K562 (cell line): ENCODE data around the gene NAV2. TPM values are rescaled to one million over a fixed set of nuclear protein-coding genes. Genes with fewer than 3 reads are reported as not detected.
A peak's percentile ranks its signal among the peaks of the same experiment; 100 is the strongest.

Source experiments
- ASH1L ChIP-seq: fragments of 450-650 bp; IDR thresholded peaks from 2 replicates; pipeline ENCODE4 v1.6.1; 2018; ENCODE audit warnings: borderline replicate concordance, mild to moderate bottlenecking, low read depth; ENCODE audit not compliant: partially characterized antibody
- CBFA2T3 ChIP-seq: fragments of 450-650 bp; IDR thresholded peaks from 2 replicates; pipeline ENCODE4 v1.6.1; 2017
- CC2D1A ChIP-seq: fragments of 450-650 bp; IDR thresholded peaks from 2 replicates; pipeline ENCODE4 v1.6.1; 2017; ENCODE audit warnings: mild to moderate bottlenecking
- CCNT2 ChIP-seq: IDR thresholded peaks from 2 replicates; pipeline ENCODE4 v1.6.1; 2011; ENCODE audit warnings: borderline replicate concordance, low read depth, mild to moderate bottlenecking, moderate library complexity, mixed read lengths, low read length; ENCODE audit not compliant: insufficient read length; ENCODE audit errors: extremely low read depth
- CEBPG ChIP-seq, 3 experiments: fragments of 200-800 bp in 1 of 3; sonication (Bioruptor generic) in 1 of 3; sonication (generic) in 1 of 3; formaldehyde crosslinking in 1 of 3; IDR thresholded peaks in 2 of 3; conservative IDR thresholded peaks in 1 of 3; 2 replicates each; pipeline versions ENCODE4 v1.6.1 to v1.8.0; 2016 to 2022; ENCODE audit warnings: missing compliant biosample characterization in 2 of 3, missing genetic modification characterization in 2 of 3, mild to moderate bottlenecking in 1 of 3, missing genetic modification reagents in 1 of 3
- COPS2 ChIP-seq: fragments of 450-650 bp; conservative IDR thresholded peaks from 2 replicates; pipeline ENCODE4 v1.6.1; 2016; ENCODE audit warnings: mild to moderate bottlenecking, moderate library complexity
- CTCF ChIP-seq, 3 experiments: IDR thresholded peaks in 2 of 3; conservative IDR thresholded peaks in 1 of 3; 2 replicates each; pipeline ENCODE4 v1.5.1; 2011 to 2012; ENCODE audit warnings: low read length in 3 of 3, mild to moderate bottlenecking in 3 of 3, control low read depth in 2 of 3, improper control_type of control experiment in 1 of 3, inconsistent platforms in 1 of 3, low read depth in 1 of 3, mixed read lengths in 1 of 3, moderate library complexity in 1 of 3; ENCODE audit not compliant: insufficient read depth in 2 of 3
- EP300 ChIP-seq: IDR thresholded peaks from 2 replicates; pipeline ENCODE4 v1.6.1; 2012; ENCODE audit warnings: low read length, improper control_type of control experiment
- ETS1 ChIP-seq: conservative IDR thresholded peaks from 2 replicates; pipeline ENCODE4 v1.6.1; 2011; ENCODE audit warnings: low read depth, mild to moderate bottlenecking, low read length; ENCODE audit not compliant: control insufficient read depth
- FIP1L1 ChIP-seq: fragments of 200-400 bp; formaldehyde crosslinking; IDR thresholded peaks from 2 replicates; pipeline ENCODE4 v1.6.1; 2018; ENCODE audit warnings: mild to moderate bottlenecking, low read depth, low read length; ENCODE audit not compliant: poor library complexity, severe bottlenecking
- GABPA ChIP-seq: fragments of 200-800 bp; sonication (Bioruptor generic); conservative IDR thresholded peaks from 2 replicates; pipeline ENCODE4 v1.6.1; 2016; ENCODE audit warnings: low read depth, missing genetic modification characterization, missing compliant biosample characterization
- HMGN3 ChIP-seq: IDR thresholded peaks from 2 replicates; pipeline ENCODE4 v1.6.1; 2011; ENCODE audit warnings: borderline replicate concordance, low read depth, mild to moderate bottlenecking, mixed read lengths, low read length; ENCODE audit not compliant: insufficient read length; ENCODE audit errors: extremely low read depth
- NRF1 ChIP-seq, 2 experiments: fragments of 450-650 bp; IDR thresholded peaks in 1 of 2; conservative IDR thresholded peaks in 1 of 2; 2 replicates each; pipeline ENCODE4 v1.6.1; 2014; ENCODE audit warnings: mild to moderate bottlenecking in 2 of 2
- RFX7 ChIP-seq: fragments of 250-450 bp; sonication (Bioruptor Pico); IDR thresholded peaks from 2 replicates; pipeline ENCODE4 v1.5.1; 2021; ENCODE audit warnings: mild to moderate bottlenecking
- SMARCA4 ChIP-seq: fragments of 450-650 bp; IDR thresholded peaks from 2 replicates; pipeline ENCODE4 v1.6.1; 2016
- SPI1 ChIP-seq: IDR thresholded peaks from 2 replicates; pipeline ENCODE4 v1.6.1; 2011; ENCODE audit warnings: low read depth, low read length, control low read depth, borderline replicate concordance
- USF2 ChIP-seq: sonication (generic); formaldehyde crosslinking; IDR thresholded peaks from 2 replicates; pipeline ENCODE4 v1.5.0; 2020; ENCODE audit warnings: missing genetic modification reagents
- ZBTB33 ChIP-seq: sonication (generic); formaldehyde crosslinking; IDR thresholded peaks from 2 replicates; pipeline ENCODE4 v1.8.1; 2023; ENCODE audit warnings: mild to moderate bottlenecking, missing genetic modification reagents
- ZKSCAN8 ChIP-seq: fragments of 200-800 bp; sonication (Bioruptor generic); IDR thresholded peaks from 2 replicates; pipeline ENCODE4 v1.6.1; 2016; ENCODE audit warnings: missing genetic modification characterization, missing compliant biosample characterization
- ZNF354B ChIP-seq: fragments of 250-450 bp; sonication (Bioruptor Pico); IDR thresholded peaks from 2 replicates; pipeline ENCODE4 v1.4.0; 2020
- ZNF561 ChIP-seq: fragments of 450-650 bp; formaldehyde crosslinking; conservative IDR thresholded peaks from 2 replicates; pipeline ENCODE4 v1.4.0; 2020; ENCODE audit warnings: mild to moderate bottlenecking, moderate library complexity
- ZNF583 ChIP-seq: fragments of 250-450 bp; sonication (Bioruptor Pico); IDR thresholded peaks from 2 replicates; pipeline ENCODE4 v1.4.0; 2020
- polyA plus RNA-seq, 8 experiments: library from polyadenylated mRNA; depleted of rRNA in 4 of 8; stranded (reverse) in 5 of 8; unstranded in 3 of 8; fragments of >200 nt; fragmentation: Nextera tagmentation in 2 of 8; fragmentation: Illumina TruSeq in 1 of 8; extraction: Ambion mirVana in 2 of 8; extraction: Trizol in 1 of 8; gene quantifications; 2 replicates each; pipeline versions ENCODE4 v1.2.1 to v1.2.3, GENCODE V29; 2011 to 2014; ENCODE audit warnings: inconsistent platforms in 1 of 8, missing spikeins in 1 of 8
- total RNA-seq, 7 experiments: library from RNA; depleted of rRNA in 6 of 7; stranded (reverse); fragments of >200 nt in 6 of 7; fragmentation: Illumina TruSeq in 2 of 7; extraction: Trizol in 2 of 7; gene quantifications; 2 replicates each; pipeline versions ENCODE4 v1.2.1 to v1.2.3, GENCODE V29; 2011 to 2021; ENCODE audit warnings: low replicate concordance in 1 of 7

NAV2 gene
- total and polyA plus RNA-seq, 9 of the 15 experiments (the other 6 are each of a cell fraction or from before 2014, with no cell fraction given), result 0.03 to 0.35 (median 0.05) TPM

- no peak for TF ChIP-seq CC2D1A
- no peak for TF ChIP-seq CEBPG (CRISPR knock-in tag; IDR thresholded peaks at IDR 0.05)
- TF ChIP-seq CEBPG (tag; conservative IDR thresholded peaks at IDR 0.05 in 1 of 2, IDR thresholded peaks at IDR 0.05 in 1 of 2), result no peak
- peak; percentile 75 for TF ChIP-seq CBFA2T3
- peak; percentile 99 for TF ChIP-seq SPI1
- no peak for TF ChIP-seq NRF1 (conservative IDR thresholded peaks at IDR 0.05 in 1 of 2, IDR thresholded peaks at IDR 0.05 in 1 of 2)
- peak; percentile 72 for TF ChIP-seq EP300
- TF ChIP-seq ZNF583 (CRISPR knock-in tag), result no peak
- peak; percentile 68 for TF ChIP-seq SMARCA4
- no peak for TF ChIP-seq ZNF561 (CRISPR knock-in tag)
- no peak for TF ChIP-seq GABPA (tag)
- no peak for TF ChIP-seq USF2 (CRISPR knock-in tag)
- no peak for TF ChIP-seq RFX7
- 0 out of 2 replicates have a peak, but pooled peaks have one; percentile 24 for TF ChIP-seq ZBTB33 (CRISPR knock-in tag)
- TF ChIP-seq CTCF (IDR thresholded peaks at IDR 0.05 in 2 of 3, conservative IDR thresholded peaks at IDR 0.05 in 1 of 3; ENCODE audit: insufficient read depth in 2 of 3, low read depth in 1 of 3, low read length in 3 of 3), result no peak
- TF ChIP-seq HMGN3, result no peak
- no peak for TF ChIP-seq FIP1L1
- no peak for TF ChIP-seq ZKSCAN8 (CRISPR knock-in tag)
- peak; percentile 34 for TF ChIP-seq CCNT2
- TF ChIP-seq ZNF354B (CRISPR knock-in tag), result no peak
- no peak for TF ChIP-seq ETS1
- TF ChIP-seq ASH1L, result no peak
- TF ChIP-seq COPS2, result no peak
Measured at GRCh38 chr11:20089796-20090653, 377.4 kb downstream of the NAV2 start (continued).
